ENCODE results near the gene C12orf57. TPM values are rescaled to one million over a fixed set of nuclear protein-coding genes. Genes with fewer than 3 reads are reported as not detected.
A peak's percentile ranks its signal among the peaks of the same experiment; 100 is the strongest.

C12orf57 gene
- total RNA-seq, 1 donor from 2014 or later = 181 TPM

DNA sequence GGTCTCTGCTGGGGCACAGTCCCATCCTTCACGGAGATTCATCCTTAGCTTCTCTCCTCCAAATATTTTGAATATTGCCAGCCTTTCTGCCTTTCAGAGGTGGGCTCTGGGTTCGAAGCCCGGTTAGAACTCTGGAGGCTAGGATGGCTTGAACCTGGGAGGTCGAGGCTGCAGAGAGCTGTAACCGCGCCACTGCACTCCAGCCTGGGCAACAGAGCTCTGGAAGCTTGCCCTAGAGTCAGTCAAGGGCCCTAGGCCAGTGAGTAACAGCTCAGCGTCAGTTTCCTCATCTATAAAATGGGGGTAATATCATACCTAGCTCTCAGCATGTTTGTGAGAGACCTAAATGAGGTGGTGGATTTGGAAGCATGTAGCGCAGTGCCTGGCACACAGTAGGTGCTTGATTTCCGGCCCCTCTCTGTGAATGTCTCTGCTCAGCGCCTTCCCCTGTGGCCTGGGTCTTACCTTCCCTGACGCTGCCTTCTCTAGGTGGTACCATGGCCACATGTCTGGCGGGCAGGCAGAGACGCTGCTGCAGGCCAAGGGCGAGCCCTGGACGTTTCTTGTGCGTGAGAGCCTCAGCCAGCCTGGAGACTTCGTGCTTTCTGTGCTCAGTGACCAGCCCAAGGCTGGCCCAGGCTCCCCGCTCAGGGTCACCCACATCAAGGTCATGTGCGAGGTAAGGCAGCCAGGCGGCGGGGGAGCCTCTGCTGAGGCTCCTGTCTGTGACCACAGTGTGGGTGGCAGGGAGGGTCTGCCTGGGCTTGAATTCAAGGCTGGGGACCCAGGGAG, 10.7 kb downstream of the C12orf57 start:
- Histone ChIP-seq H3K27me3 (ENCODE audit: low read depth) (no peaks in the 10 kb centered on the region), H3K36me3 (peaks cover 34% of the 10 kb centered on the region), H3K4me3 (peak overlapping the region; percentile 65), H3K4me1 (peaks cover 74% of the 10 kb centered on the region), H3K9me3 (no peaks in the 10 kb centered on the region), H3K27ac (peak overlapping the region; percentile 79)
- DNase-seq (peak; percentile 34), ATAC-seq (no peak)
- intact Hi-C loops (cut with DNase I) = no loop called here
- TF ChIP-seq, protein P1, sequence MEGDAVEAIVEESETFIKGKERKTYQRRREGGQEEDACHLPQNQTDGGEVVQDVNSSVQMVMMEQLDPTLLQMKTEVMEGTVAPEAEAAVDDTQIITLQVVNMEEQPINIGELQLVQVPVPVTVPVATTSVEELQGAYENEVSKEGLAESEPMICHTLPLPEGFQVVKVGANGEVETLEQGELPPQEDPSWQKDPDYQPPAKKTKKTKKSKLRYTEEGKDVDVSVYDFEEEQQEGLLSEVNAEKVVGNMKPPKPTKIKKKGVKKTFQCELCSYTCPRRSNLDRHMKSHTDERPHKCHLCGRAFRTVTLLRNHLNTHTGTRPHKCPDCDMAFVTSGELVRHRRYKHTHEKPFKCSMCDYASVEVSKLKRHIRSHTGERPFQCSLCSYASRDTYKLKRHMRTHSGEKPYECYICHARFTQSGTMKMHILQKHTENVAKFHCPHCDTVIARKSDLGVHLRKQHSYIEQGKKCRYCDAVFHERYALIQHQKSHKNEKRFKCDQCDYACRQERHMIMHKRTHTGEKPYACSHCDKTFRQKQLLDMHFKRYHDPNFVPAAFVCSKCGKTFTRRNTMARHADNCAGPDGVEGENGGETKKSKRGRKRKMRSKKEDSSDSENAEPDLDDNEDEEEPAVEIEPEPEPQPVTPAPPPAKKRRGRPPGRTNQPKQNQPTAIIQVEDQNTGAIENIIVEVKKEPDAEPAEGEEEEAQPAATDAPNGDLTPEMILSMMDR (IDR thresholded peaks at IDR 0.05) = no peak

- no peaks in the 10 kb centered on the region for H3K27me3 ChIP-seq (ENCODE audit: low read depth)
- ATAC-seq (no peak), DNase-seq (peak; percentile 33)
- no peak overlapping the region for H3K4me3 ChIP-seq
- H3K4me1 ChIP-seq = peaks cover 75% of the 10 kb centered on the region
- intact Hi-C loops (cut with DNase I) = no loop called here
- TF ChIP-seq, protein P1 (IDR thresholded peaks at IDR 0.05) = no peak
- peaks cover 40% of the 10 kb centered on the region for H3K36me3 ChIP-seq
- peak overlapping the region; percentile 79 for H3K27ac ChIP-seq
- H3K9me3 ChIP-seq = no peaks in the 10 kb centered on the region
Observed at GRCh38 chr12:6955108-6956020, 11.5 kb downstream of the C12orf57 start.

- H3K27ac ChIP-seq = peak overlapping the region; percentile 49
- H3K4me3 ChIP-seq = no peak overlapping the region
- no peaks in the 10 kb centered on the region for H3K27me3 ChIP-seq (ENCODE audit: low read depth)
- ATAC-seq = no peak
- peaks cover 76% of the 10 kb centered on the region for H3K4me1 ChIP-seq
- H3K9me3 ChIP-seq = no peaks in the 10 kb centered on the region
- peak; percentile 26 for DNase-seq
- intact Hi-C loops (cut with DNase I) = no loop called here
- peaks cover 47% of the 10 kb centered on the region for H3K36me3 ChIP-seq
- TF ChIP-seq, protein P1 (IDR thresholded peaks at IDR 0.05) = no peak
Observed at GRCh38 chr12:6956021-6956727, 12.4 kb downstream of the C12orf57 start.

GRCh38 chr12:6957151-6957701, 13.4 kb downstream of the C12orf57 start:
- H3K4me1 ChIP-seq = peaks cover 87% of the 10 kb centered on the region
- TF ChIP-seq, protein P1 (IDR thresholded peaks at IDR 0.05) = no peak
- H3K27ac ChIP-seq = peak overlapping the region; percentile 90
- H3K27me3 ChIP-seq (ENCODE audit: low read depth) = no peaks in the 10 kb centered on the region
- DNase-seq (peak; percentile 41), ATAC-seq (no peak)
- intact Hi-C loops (cut with DNase I) = no loop called here
- no peaks in the 10 kb centered on the region for H3K9me3 ChIP-seq
- H3K4me3 ChIP-seq = no peak overlapping the region
- H3K36me3 ChIP-seq = peaks cover 47% of the 10 kb centered on the region

Data from lower lobe of right lung (tissue), 2 donors.